Femur (tissue), 1 donor: ENCODE measurements around the gene ATRX.
A peak's percentile ranks its signal among the peaks of the same experiment; 100 is the strongest.
"Not testable (repeated sequence)": the region's sequence is repeated elsewhere in the genome, so short reads cannot be mapped to it uniquely, and the experiment has no call there.

Source experiments
- DNase-seq: peaks from one replicate; pipeline ENCODE4 v3.0.0-alpha.2; 2017

ATRX gene, protein sequence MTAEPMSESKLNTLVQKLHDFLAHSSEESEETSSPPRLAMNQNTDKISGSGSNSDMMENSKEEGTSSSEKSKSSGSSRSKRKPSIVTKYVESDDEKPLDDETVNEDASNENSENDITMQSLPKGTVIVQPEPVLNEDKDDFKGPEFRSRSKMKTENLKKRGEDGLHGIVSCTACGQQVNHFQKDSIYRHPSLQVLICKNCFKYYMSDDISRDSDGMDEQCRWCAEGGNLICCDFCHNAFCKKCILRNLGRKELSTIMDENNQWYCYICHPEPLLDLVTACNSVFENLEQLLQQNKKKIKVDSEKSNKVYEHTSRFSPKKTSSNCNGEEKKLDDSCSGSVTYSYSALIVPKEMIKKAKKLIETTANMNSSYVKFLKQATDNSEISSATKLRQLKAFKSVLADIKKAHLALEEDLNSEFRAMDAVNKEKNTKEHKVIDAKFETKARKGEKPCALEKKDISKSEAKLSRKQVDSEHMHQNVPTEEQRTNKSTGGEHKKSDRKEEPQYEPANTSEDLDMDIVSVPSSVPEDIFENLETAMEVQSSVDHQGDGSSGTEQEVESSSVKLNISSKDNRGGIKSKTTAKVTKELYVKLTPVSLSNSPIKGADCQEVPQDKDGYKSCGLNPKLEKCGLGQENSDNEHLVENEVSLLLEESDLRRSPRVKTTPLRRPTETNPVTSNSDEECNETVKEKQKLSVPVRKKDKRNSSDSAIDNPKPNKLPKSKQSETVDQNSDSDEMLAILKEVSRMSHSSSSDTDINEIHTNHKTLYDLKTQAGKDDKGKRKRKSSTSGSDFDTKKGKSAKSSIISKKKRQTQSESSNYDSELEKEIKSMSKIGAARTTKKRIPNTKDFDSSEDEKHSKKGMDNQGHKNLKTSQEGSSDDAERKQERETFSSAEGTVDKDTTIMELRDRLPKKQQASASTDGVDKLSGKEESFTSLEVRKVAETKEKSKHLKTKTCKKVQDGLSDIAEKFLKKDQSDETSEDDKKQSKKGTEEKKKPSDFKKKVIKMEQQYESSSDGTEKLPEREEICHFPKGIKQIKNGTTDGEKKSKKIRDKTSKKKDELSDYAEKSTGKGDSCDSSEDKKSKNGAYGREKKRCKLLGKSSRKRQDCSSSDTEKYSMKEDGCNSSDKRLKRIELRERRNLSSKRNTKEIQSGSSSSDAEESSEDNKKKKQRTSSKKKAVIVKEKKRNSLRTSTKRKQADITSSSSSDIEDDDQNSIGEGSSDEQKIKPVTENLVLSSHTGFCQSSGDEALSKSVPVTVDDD (N-terminal part only)

DNA sequence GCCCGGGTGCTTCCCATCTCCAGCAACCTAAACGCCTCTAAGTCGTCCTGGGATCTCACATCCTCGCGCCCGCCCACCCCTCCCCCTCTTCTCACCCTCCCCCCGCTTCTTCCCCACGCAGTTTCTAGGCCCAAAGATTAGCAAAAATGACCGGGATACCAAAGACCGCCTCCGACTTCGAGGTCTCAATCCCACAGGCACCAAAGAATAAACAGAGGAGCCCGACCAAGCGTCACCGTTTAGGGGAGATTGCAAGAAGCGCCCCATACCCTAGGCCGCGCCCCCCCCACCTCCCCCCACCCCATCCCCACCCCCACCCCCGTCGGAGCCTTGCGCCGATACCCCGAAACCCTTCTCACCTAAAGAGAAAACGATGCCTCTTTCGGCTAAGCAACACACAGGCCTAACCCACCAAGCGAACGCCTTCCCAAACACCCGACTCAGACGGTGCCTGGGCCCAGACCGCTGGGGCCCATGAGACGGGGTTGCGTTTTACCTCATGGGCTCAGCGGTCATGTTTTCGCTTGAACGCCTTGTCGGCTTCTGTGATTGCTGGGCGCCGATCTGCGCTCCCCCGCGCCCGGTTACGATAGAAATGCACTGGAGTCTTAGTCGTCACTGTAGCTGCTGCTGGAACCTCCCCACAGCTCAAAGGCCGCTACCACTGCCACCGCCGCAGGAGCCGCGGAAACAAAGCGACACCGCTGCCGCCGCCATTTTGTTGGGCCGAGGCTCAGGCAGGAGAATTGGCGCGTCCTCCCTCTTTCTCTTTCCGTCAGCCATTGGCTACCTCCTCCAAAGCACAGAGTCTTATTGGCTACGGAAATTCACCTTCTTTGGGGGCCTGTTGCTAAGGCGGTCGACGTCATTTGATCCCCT lies at the start of gene ATRX:
TSS of gene ATRX (minus strand) at position 731 of the 879 bp plus-strand sequence. CDS start at position 516, 215 bp downstream.
- DNase-seq, result peak; percentile 87

DNA sequence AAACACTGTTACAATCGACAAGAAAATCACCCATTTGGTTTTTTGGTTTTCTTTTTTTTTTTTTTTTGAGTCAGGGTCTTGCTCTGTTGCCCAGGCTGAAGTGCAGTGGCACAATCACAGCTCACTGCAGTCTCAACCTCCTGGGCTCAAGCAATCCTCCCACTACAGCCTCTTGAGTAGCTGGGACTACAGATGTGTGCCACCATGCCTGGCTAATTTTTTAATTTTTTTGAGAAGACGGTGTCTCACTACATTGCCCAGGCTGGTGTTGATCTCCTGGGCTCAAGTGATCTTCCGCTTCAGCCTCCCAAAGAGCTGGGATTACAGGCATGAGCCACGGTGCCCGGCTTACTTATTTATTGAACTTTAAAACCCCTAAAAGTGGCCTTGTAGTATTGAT lies 45.5 kb upstream of the ATRX start:
- DNase-seq, result not testable (repeated sequence)

DNA sequence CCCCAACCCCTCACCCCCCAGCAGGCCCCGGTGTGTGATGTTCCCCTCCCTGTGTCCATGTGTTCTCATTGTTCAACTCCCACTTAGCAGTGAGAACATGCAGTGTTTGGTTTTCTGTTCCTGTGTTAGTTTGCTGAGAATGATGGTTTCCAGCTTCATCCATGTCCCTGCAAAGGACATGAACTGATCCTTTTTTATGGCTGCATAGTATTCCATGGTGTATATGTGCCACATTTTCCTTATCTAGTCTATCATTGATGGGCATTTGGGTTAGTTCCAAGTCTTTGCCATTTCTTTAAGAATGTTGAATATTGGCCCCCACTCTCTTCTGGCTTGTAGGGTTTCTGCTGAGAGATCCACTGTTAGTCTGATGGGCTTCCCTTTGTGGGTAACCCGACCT lies 36.0 kb upstream of the ATRX start:
- DNase-seq, result not testable (repeated sequence)

DNA sequence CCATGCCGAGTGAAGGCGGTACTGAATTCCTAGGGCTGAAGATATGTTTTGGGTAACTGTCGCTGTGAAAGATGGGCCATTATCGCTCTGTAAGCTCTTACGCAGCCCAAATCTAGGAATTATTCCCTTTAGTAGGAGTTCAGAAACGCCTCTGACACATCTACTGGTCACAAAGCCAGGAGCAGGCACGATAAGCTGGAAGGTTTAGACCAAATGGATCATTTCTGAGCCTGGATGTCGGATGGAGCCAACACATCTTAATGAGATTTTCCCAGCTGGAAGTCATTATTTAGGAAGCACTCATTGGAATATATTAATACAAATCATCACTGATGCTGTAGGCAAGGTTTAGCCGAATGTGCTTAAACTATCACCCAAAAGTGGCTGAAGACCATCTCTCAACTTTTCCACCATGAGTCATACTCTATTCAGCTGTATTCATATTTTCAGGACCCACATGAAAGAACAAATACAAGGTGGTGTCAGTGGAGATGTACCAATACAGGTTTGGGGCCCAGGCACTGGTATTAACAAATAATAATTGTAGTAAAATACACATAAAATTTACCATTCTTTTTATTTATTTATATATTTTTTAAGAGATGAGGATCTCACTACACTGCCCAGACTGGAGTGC lies 34.2 kb upstream of the ATRX start:
- DNase-seq, result peak; percentile 19

DNA sequence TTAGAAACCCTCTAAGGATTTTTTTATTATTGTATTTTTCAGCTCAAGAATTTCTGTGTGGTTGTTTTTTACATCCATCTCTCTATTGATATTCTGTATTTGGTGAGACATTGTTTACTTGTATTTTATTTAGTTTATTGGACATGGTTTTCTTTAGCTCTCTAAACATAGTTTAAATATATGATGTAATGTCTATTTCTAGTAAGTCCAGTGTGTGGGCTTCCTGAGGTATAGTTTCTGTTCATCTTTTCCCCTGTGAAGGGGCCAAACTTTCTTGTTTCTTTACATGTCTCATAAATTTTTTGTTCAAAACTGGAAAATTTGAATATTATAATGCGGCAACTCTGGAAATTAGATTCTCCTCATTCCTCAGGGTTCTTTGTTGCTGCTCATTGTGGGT lies 28.2 kb upstream of the ATRX start:
- no peak for DNase-seq

DNA sequence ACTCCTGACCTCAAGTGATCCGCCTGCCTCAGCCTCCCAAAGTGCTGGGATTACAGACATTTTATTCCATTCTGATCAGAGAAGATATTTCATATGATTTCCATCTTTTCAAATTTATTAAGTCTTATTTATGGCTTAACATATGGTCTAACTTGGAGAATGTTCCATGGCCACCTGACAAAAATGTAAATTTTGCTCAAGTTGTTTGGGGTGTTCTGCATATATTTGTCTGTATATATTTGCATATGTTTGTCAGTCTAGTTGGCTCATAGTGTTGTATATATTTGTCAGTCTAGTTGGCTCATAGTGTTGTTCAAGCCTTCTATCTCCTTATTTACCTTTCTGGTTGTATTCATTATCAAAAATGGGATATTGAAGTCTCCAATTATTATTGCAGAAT lies 16.2 kb upstream of the ATRX start:
- DNase-seq, result no peak

DNA sequence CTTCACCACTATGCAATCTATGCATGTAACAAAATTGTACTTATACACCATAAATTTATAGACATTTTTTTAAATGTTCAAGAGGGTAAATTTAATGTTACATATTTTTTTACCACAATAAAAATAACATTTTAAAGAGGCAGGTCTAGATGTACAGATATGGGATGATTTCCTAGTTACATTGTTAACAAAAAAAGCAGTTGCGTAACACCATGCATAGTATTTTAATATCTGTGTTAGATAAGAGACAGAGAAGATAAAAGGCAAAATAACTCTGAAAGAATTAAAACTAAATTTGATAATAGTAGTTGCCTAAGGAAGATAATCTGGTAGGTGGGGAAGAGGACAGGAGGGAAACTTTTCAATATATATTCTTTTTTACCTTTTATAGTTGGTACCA lies 9.1 kb upstream of the ATRX start:
- no peak for DNase-seq

DNA sequence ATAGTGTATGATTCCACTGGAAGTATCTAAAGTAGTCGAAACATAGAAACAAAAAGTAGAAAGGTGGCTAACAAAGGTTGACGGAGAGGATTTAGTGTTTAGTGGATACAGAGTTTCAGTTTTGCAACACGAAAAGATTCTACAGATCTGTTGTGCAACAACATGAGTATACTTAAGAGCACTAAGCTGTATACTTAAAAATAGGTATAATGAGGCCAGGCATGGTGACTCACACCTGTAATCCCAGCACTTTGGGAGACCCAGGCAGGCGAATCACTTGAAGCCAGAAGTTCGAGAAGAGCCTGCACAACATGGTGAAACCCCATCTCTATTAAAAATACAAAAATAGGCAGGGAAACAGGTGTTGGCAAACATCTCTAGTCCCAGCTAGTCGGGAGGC lies 7.9 kb upstream of the ATRX start:
- no peak for DNase-seq

DNA sequence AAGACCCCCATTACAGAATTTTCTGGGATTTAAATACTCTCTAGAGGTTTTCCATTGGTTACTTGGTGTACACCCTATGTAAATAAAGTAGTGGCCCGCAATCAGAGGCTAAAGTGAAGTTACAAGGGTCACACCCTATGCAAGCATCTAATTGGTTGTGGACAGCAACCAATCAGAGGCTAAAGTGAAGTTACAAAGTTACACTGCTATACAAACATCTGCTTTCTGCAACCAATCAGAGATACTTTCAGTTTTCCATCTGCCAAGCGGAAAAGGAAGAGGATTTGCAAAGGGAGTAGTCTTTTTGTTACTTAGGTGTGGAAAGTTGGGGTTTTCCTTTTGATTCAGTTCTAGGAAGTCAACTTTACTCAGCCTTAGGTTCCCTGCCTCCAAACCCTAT lies 2.0 kb upstream of the ATRX start:
- DNase-seq, result no peak

DNA sequence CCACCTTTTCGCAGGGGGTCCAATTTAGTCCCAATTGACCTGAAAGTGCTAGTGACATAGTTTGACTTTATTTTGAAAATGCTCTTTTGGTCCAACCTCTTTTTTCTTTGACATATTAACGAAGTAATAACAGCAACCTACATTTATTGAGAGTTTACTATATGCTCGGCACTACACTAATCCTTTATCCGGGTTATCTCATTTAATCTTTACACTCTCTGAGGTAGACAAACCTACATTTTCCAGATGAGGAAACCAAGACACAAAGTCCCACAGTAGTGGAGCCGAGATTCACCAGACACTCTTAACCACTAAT lies 307 bp upstream of the ATRX start:
- no peak for DNase-seq

DNA sequence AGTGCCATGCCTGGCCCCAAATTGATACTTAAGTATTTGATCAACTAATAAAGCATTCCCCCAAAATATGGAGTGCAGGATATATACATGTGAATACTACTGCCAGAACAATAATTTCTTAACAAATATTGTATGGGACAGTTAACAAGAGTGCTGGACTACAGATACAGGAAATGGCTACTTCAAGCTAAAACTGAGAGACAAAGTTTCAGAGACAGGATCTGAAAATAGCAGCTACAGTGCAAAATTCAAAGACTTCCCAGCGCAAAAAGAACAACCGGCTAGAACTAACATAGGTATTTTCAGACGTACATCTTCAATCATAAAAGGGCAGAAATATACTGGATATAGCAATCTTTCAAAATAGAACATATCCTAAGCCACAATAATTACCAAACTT lies 6.3 kb downstream of the ATRX start:
- DNase-seq, result no peak

DNA sequence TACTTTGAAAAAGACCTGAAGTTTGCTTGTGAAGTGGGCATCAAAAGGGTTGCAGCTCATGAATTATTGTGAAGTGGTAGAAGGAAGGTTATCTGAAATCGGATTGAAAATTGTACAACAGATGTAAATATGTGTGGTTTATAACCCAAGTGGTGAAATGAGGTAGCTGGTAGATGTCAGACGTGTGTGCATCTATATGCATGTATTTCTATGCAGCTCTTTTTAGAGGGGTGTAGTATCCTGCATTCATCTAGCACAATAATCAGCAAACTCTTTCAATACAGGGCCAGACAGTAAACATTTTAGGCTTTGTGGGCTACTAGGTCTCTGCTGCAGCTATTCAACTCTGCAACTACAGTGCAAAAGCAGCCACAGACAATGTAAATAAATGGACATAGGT lies 9.4 kb downstream of the ATRX start:
- DNase-seq, result no peak

DNA sequence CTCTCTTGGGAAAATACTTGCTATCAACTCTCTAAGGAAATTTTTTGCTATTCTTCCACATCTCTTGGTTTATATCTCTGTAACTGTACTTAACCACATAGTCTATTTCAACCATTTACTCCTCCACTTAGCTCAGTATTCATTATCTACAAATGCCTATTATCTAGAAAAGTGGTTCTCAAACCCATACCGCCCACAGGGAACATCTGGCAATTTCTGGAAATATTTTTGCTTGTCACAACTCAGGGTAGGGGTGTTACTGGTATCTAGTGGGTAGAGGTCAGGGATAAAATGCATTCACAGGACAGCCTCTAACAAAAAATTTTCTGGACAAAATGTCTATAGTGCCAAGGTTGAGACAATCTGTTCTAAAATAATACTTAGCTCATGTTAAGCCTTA lies 14.4 kb downstream of the ATRX start:
- no peak for DNase-seq

DNA sequence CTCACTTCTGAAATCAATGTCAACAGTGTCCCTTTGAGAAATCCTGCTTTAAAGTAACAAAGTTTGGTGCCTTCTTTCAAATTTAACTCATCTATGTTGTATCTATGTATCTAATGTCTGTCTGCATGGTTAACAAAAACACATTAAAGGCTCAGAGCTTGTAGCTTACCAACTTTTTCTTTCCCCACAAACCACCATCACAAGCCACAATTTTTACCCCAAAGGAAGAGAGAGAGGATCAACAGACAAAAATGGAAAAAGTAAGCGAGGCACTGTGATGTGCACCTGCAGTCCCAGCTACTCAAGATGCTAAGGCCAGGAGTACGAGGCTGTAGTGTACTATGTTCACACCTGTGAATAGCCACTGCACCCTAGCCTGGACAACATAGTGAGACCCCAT lies 17.2 kb downstream of the ATRX start:
- no peak for DNase-seq

DNA sequence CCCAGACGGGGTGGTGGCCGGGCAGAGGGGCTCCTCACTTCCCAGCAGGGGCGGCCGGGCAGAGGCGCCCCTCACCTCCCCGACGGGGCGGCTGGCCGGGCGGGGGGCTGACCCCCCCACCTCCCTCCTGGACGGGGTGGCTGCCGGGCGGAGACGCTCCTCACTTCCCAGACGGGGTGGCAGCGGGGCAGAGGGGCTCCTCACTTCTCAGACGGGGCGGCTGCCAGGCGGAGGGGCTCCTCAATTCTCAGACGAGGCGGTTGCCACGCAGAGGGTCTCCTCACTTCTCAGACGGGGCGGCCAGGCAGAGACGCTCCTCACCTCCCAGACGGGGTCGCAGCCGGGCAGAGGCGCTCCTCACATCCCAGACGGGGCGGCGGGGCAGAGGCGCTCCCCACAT lies 19.8 kb downstream of the ATRX start:
- not testable (repeated sequence) for DNase-seq

DNA sequence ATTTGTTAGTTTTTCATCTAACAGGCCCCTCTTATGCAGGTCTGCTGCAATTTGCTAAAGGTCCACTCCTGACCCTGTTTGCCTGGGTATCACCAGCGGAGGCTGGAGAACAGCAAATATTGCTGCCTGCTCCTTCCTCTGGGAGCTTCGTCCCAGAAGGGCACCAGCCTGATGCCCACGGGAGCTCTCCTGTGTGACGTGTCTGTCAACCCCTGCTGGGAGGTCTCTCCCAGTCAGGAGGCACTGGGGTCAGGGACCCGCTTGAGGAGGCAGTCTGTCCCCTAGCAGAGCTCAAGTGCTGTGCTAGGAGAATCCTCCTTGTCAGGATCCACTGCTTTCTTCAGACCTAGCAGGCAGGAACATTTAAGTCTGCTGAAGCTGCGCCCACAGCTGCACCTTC lies 30.5 kb downstream of the ATRX start:
- no peak for DNase-seq

DNA sequence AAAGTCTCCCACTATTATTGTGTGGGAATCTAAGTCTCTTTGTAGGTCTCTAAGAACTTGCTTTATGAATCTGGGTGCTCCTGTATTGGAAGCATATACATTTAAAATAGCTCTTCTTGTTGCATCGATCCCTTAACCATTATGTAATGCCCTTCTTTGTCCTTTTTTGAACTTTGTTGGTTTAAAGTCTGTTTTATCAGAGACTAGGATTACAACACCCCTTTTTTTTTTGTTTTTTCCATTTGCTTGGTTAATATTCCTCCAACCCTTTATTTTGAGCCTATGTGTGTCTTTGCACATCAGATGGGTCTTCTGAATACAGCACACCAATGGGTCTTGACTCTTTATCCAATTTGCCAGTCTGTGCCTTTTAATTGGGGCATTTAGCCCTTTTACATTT lies 32.1 kb downstream of the ATRX start:
- DNase-seq, result not testable (repeated sequence)

DNA sequence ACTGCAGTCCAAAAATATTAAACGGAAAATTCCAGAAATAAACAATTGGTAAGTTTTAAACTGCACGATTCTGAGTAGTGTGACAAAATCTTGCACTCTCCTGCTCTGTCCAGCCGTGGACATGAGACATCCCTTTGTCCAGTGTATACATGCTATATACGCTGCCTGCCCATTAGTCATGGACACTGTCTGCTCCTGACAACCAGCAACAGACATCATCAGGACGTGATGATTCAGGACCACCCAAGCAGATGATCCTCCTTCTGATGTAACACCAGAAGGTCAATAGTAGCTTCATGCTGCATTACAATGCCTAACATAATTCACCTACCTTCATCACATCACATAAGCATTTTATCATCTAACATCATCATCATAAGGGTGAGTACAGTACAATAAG lies 36.3 kb downstream of the ATRX start:
- no peak for DNase-seq

DNA sequence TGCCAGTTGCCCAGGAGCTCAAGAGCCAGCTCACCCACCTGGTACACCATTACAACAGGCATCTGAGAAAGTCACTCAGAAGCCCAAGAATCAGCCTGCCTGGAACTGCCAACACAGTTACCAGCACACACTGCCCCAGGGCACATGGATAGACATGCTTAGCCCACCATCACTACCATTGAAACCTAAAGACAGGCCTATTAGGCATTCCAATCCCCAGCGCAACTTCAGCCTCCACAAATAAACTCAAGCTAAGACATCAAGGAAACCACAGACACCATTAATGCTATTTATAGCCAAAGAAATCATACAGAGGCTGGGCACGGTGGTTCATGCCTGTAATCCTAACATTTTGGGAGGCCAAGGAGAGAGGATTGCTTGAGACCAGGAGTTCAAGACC lies 42.3 kb downstream of the ATRX start:
- DNase-seq, result no peak

DNA sequence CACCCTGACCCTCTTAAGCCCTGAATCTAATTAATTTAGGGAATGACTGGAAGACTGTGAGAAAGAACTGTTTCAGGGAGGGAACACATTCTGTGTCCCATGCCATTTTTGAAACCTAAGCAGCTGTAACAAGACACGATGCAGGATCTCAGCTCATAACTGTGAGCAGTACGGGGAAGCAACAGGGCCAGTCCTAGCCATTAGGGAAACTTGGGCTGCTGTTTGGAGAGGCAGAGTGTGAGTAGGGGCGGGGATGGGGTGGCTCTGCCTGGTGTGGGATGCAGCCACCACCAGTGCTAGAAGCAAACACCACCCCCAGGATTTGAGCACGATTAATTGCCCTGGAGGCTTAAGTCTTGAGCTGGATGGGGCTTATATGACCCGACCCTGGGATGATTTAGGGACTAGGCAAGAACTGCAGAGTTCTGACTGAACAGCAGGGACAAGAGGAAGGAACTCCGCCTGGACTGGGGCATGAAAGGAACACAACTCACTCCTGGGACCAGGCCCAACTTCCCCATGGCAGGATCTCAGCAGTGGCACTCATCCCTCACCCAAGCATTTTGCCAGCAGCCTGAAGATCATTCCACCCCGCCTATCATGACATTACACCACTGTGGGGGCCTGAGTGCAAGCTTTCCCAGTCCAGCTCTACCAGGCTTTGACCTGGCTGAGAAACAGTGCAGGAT lies 43.1 kb downstream of the ATRX start:
- no peak for DNase-seq

DNA sequence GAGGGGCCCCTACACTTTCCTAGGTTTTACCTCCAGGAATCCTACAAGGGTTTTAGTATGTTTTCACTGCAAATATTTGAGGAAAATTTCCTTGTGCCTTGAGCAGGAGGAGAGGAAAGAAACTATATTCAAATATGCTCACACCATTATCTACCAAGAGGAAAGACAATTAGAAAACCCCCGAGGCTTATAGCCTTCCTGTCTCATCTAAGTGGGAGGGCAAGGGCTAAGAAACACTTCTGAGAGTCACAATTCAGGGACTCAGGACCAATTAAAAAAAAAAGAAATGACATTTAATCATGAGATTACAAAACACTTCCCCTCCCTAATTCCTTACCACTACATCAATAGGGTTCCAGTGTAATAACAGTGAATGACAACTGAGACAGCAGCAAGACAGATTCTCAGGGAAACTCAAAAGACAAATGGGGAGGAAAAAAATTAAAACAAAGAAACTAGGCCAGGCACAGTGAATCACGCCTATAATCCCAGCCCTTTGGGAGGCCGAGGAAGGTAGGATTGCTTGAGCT lies 45.6 kb downstream of the ATRX start:
- no peak for DNase-seq
